ENCODE measurements around the gene ACKR4. TPM values are rescaled to one million over a fixed set of nuclear protein-coding genes. Genes with fewer than 3 reads are reported as not detected.

Gene ACKR4
- total RNA-seq, 4 donors from 2014 or later, result 5.5 to 12.6 (median 7.2) TPM; not detected in 1

- Histone ChIP-seq H3K36me3 (peaks cover 0 to 47% (median 3%) of the 10 kb centered on the region in 3 donors), H3K9me3 (no peaks in the 10 kb centered on the region), H3K4me1 (no peaks in the 10 kb centered on the region), H3K27me3 (no peaks in the 10 kb centered on the region), H3K27ac (no peak overlapping the region), H3K4me3 (no peak overlapping the region)
- TF ChIP-seq POLR2A (IDR thresholded peaks at IDR 0.05), result no peak
- TF ChIP-seq CTCF (IDR thresholded peaks at IDR 0.05), result no peak
- DNase-seq, result no peak
These were observed 23.3 kb upstream of the ACKR4 start for GRCh38 chr3:132573797-132574211.

DNA sequence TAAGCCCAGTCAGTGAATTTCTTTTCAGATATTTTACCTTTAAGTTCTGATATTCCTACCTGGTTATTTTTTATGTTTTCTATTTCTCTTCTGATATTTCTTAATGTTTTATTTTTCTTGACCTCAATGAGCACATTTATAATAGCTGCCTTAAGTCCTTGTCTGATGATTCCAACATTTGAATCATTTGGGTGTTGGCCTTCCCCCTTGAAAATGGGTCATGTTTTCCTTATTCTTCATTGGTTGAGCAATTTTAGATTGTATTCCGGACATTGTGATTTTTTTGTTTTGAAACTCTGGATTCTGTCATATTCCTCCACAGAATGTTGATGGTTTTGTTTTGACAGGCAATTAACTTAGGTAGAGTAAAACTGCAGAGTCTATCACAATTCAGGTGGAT, 9.7 kb upstream of the ACKR4 start:
- no peak for DNase-seq
- H3K27ac ChIP-seq, result no peak overlapping the region
- no peaks in the 10 kb centered on the region for H3K36me3 ChIP-seq
- no peaks in the 10 kb centered on the region for H3K4me1 ChIP-seq
- no peak for TF ChIP-seq CTCF (IDR thresholded peaks at IDR 0.05)
- TF ChIP-seq POLR2A (IDR thresholded peaks at IDR 0.05), result no peak
- no peaks in the 10 kb centered on the region for H3K9me3 ChIP-seq
- H3K4me3 ChIP-seq, result no peak overlapping the region
- H3K27me3 ChIP-seq, result no peaks in the 10 kb centered on the region

- Histone ChIP-seq H3K9me3 (no peaks in the 10 kb centered on the region), H3K4me1 (no peaks in the 10 kb centered on the region), H3K36me3 (no peaks in the 10 kb centered on the region), H3K27me3 (no peaks in the 10 kb centered on the region), H3K27ac (no peak overlapping the region), H3K4me3 (no peak overlapping the region)
- DNase-seq, result no peak
- TF ChIP-seq POLR2A (IDR thresholded peaks at IDR 0.05) (no peak), CTCF (IDR thresholded peaks at IDR 0.05) (no peak)
These were observed 4.9 kb upstream of the ACKR4 start for GRCh38 chr3:132592216-132592615.

- H3K36me3 ChIP-seq, result peaks cover 0 to under 1% (median 0%) of the 10 kb centered on the region in 3 donors
- no peak overlapping the region for H3K27ac ChIP-seq
- no peak for DNase-seq
- H3K4me3 ChIP-seq, result no peak overlapping the region
- H3K9me3 ChIP-seq, result no peaks in the 10 kb centered on the region
- no peaks in the 10 kb centered on the region for H3K27me3 ChIP-seq
- H3K4me1 ChIP-seq, result no peaks in the 10 kb centered on the region
- TF ChIP-seq CTCF (IDR thresholded peaks at IDR 0.05), result no peak
- TF ChIP-seq POLR2A (IDR thresholded peaks at IDR 0.05), result no peak
These were observed 3.7 kb upstream of the ACKR4 start for GRCh38 chr3:132593241-132593946.

DNA sequence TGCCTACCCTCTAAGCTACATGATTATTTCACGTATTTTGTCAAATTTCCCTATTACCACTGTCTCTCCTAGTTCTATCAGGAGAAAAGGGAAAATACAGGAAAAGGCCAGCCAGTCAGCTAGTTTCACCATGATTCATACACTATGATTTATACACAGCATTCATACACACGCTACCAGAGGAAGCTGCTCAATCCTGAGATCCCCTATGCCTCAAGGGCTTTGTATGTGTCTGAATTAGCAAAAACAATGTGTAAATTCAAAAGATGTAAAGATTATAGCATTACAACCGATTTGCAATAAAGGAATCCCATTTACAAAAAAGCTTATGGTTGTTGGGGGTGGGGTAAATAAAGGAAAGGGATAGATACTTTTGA, 3.1 kb upstream of the ACKR4 start:
- Histone ChIP-seq H3K4me1 (no peaks in the 10 kb centered on the region), H3K27ac (no peak overlapping the region), H3K27me3 (no peaks in the 10 kb centered on the region), H3K4me3 (no peak overlapping the region), H3K9me3 (no peaks in the 10 kb centered on the region), H3K36me3 (peaks cover 0 to 6% (median 0%) of the 10 kb centered on the region in 3 donors)
- no peak for DNase-seq
- TF ChIP-seq CTCF (IDR thresholded peaks at IDR 0.05) (no peak), POLR2A (IDR thresholded peaks at IDR 0.05) (no peak)
